Stimulated activated CD8-positive, alpha-beta memory T cell treated with anti-CD3 and anti-CD28 coated beads, Interleukin-15, amount 100 ng/mL, for 4 hours (primary cell): ENCODE measurements around the gene TSPAN4.

Experiments
- DNase-seq, 2 donors: peaks; one replicate each; pipeline ENCODE4 v3.0.0-alpha.2; 2020; ENCODE audit warnings: low read depth in 2 of 2

TSPAN4 gene

DNA sequence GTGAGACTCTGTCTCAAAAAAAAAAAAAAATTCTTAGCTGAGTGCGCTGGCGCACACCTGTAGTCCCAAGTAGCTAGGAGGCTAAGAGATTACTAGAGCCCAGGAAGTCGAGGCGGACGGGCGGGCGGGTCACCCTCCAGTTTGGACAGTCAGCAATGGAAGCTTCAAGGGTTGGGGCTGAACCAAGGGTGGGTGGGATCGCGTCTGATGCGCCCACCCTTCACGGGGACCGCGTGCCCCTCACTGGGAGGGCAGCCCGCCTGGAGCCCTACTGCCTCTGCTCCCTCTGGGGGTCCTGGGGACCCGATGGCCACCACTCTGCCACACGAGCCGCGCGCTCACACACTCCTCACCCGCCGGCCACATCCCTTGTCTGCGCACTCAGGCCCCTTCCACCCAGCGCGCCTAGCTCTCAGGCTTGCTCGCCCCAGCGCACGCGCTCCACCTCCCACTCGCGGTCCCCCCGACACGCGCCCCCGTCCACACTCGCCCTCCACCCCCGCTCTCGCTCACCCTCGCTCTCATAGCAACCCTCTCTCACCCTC, 67.5 kb downstream of the TSPAN4 start:
- DNase-seq, result peak; percentile 60 to 63

DNA sequence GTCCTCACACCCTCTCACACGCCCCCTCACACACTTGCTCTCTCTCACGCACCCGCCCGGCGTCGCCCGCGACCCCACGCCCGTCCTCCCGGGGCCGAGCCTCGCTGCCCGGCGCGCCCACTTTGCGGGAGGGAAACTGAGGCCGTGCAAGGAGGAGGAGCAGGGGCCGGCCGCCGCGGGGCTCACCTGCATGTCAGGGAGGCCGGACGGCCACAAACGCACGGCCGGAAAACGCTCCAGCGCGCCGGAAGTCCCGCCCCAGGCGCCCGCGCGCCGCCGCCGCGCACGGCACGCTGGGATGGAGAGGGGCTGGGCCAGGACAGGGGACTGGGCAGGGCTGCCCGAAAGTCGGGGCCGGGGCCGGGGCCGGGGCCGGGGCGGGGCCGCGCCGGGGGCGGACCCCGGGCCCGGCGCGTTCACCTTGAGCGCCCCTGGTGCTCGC, 68.0 kb downstream of the TSPAN4 start, which contains the start of gene CHID1:
Gene CHID1, minus strand, starts transcription at position 222 of the 442 bp plus-strand sequence. CDS start 5,994 bp downstream, outside the sequence.
- DNase-seq, result peak; percentile 65 to 73

DNA sequence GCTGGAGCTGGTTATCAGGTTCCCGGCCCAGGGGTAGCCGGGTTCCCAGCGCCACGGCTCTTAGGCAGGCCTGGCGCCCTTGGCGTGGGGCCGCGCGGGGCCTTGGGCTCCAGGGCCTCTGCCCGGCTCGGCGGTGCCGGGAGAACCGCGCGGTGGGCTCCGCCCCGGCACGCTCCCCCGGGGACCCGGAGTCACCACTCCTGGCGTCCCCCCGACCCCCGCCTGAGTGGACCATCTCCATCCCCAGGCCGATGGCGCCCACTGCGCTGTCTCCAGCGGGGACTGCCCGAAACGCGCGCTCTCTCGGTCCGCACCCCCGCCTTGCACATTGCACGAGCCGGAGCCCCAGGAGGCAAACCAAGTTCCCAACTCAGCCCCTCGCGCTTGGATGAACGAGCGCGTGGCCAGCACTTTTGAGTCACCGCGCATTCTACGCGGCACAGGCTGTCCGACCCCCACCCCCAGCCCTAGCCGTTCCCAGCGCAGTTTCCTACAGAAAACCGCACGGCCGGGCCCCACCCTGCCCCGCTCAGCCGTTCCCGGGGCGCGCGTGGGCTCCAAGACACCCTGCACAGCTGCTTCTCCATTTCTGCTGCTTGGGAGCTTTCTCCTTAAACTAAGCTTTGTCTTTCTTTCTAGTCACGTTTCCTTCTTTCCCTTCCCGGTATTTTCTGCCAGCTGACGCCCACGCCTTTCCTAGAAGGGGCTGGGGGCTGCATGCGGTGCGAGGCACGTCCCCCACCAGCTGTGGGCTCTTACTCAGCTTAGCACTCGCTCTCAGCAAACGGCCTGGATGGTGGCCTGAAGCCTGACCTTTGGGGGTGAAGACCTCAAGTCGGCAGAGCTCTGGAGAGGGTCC, 68.6 kb downstream of the TSPAN4 start:
- no peak for DNase-seq

GRCh38 chr11:911890-912219, 69.2 kb downstream of the TSPAN4 start:
- DNase-seq, result no peak

DNA sequence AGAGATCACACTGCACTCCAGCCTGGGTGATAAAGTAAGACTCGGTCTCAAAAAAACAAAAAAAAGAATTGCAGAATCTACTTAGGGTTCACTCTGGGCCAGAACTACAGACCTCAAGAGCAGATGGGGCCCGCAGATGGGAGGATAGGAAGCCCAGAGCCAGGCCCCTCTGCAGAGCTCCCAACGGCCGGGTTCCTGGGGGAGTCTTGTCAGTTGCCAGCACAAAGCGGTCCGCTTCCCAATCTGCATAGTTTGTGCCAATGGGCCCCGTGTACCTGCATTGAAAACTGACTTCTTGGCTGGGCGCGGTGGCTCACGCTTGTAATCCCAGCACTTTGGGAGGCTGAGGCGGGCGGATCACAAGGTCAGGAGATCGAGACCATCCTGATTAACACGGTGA, 69.6 kb downstream of the TSPAN4 start:
- no peak for DNase-seq

- no peak for DNase-seq
Measured at GRCh38 chr11:913043-913442, 70.4 kb downstream of the TSPAN4 start.

DNA sequence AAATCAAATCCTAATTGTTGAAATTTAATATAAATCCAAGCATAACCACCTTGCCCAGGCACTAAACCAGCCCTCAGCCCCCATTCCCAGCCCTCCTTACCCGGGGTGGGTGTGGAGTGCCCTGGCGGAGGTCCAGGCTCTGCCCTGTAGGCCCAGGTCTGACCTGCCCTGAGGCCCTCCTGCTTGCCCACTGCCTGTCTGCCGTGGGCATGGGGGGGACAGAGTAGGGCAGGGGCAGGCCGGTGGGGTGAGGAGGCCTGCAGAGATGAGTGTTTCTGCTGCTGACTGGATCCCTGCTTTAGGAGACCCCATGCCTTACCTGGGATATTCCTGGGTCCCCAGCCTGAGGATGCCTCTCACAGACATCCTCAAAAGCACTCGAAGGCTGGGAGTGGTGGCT, 71.6 kb downstream of the TSPAN4 start:
- DNase-seq, result no peak

DNA sequence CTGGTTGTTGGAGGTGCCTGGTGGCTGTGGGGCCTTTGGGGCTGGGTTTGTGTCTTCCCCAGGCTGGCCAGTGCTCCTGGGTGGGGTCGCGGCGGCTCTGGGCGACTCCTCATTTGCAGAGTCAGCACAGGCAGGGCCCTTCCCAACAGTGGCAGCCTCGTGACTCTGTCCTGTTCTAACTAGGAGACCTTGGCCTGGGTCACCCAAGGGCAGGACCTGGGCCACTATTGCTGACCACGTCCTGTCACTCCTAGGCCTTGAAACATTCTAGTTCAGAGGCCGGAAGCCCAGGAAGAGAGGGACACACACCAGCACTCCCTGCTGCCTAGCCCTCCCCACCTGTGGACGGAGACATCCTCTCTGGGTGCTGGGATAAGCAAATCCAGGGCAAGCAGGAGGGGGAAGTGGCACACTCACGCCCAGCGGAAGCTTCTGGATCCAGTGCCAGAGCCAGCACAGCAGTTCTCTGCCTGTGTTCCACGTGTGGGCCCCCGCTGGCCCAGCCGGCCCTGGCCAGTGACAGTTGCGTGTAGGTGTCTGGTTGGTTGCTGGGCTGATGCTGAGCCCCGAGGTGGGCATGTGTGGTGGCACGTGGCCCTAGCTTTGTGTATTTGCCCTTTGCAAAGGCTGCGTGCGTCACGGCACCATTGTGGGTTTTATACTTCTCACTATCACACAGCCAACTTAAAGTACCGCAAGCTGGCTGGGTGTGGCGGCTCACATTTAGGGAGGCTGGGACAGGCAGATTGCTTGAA, 72.3 kb downstream of the TSPAN4 start:
- no peak for DNase-seq
